HCT116 (cell line): ENCODE data around the gene B3GNT5.

Experiments used
- EGR1 ChIP-seq: IDR thresholded peaks from 2 replicates; pipeline ENCODE4 v1.6.1; 2012; ENCODE audit warnings: low read depth
- EZH2phosphoT487 ChIP-seq: fragments of 200-600 bp; IDR thresholded peaks from 2 replicates; pipeline ENCODE4 v1.6.1; 2018; ENCODE audit warnings: antibody characterized with exemption, borderline replicate concordance
- FOSL1 ChIP-seq: IDR thresholded peaks from 2 replicates; pipeline ENCODE4 v1.6.1; 2012; ENCODE audit warnings: low read depth
- POLR2A ChIP-seq: IDR thresholded peaks from 2 replicates; pipeline ENCODE4 v1.7.0; 2011; ENCODE audit warnings: borderline replicate concordance; ENCODE audit not compliant: insufficient read depth, insufficient read length; ENCODE audit errors: extremely low read depth
- POLR2AphosphoS5 ChIP-seq: IDR thresholded peaks from 2 replicates; pipeline ENCODE4 v1.6.1; 2011; ENCODE audit warnings: mild to moderate bottlenecking, low read depth, low read length, moderate library complexity
- RAD21 ChIP-seq: IDR thresholded peaks from 2 replicates; pipeline ENCODE4 v1.6.1; 2012; ENCODE audit warnings: low read depth, mild to moderate bottlenecking
- SP1 ChIP-seq: IDR thresholded peaks from 2 replicates; pipeline ENCODE4 v1.6.1; 2012; ENCODE audit warnings: low read depth
- SRF ChIP-seq: IDR thresholded peaks from 2 replicates; pipeline ENCODE4 v1.6.1; 2012; ENCODE audit warnings: low read depth
- YY1 ChIP-seq: IDR thresholded peaks from 2 replicates; pipeline ENCODE4 v1.6.1; 2011; ENCODE audit warnings: low read length, low read depth, moderate library complexity, mild to moderate bottlenecking; ENCODE audit not compliant: insufficient replicate concordance; ENCODE audit errors: extremely low read depth
- ZNF274 ChIP-seq: fragments of 200-500 bp; sonication (Bioruptor generic); IDR thresholded peaks from 2 replicates; pipeline ENCODE4 v1.6.1; 2014; ENCODE audit warnings: mild to moderate bottlenecking, low read depth, low read length, inconsistent platforms
- TF ChIP-seq, protein P1 (sequence below): IDR thresholded peaks from 2 replicates; pipeline ENCODE4 v1.6.1; 2011; ENCODE audit warnings: mild to moderate bottlenecking, low read length, moderate library complexity; ENCODE audit not compliant: insufficient replicate concordance; ENCODE audit errors: extremely low read depth
- TF ChIP-seq, protein P2 (sequence below), 3 experiments: fragments of 200-600 bp in 1 of 3; sonication (generic) in 1 of 3; IDR thresholded peaks in 2 of 3; conservative IDR thresholded peaks in 1 of 3; 2 replicates each; pipeline ENCODE4 v1.5.1; 2012 to 2017; ENCODE audit warnings: low read depth in 2 of 3, low read length in 2 of 3, antibody characterized with exemption in 1 of 3, borderline replicate concordance in 1 of 3, control low read depth in 1 of 3, mild to moderate bottlenecking in 1 of 3, mixed read lengths in 1 of 3, mixed run types in 1 of 3, moderate library complexity in 1 of 3; ENCODE audit not compliant: insufficient read depth in 1 of 3

DNA sequence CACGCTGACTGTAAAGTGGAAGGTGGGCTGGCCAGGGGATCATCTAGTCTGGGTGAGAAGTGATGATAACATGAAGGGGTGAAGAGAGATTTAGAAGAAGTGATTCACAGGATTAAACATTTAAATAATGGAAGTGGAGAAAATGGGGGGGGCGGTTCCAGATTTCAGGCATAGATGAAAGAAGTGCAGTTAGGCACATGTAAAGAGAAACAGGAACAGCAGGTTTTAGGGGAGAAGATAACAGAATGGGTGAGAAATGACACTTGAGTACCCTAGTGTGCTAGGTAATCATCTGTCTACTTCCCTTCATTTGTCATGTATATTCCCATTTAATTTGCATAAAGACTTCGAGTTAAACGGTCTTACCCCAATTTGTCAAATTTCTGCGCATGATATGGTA, 15.3 kb downstream of the B3GNT5 start:
- TF ChIP-seq POLR2A (no peak), EGR1 (no peak), FOSL1 (no peak), RAD21 (no peak), SRF (no peak), SP1 (no peak), YY1 (no peak), POLR2AphosphoS5 (no peak), ZNF274 (no peak), EZH2phosphoT487 (no peak)
- TF ChIP-seq, protein P1, sequence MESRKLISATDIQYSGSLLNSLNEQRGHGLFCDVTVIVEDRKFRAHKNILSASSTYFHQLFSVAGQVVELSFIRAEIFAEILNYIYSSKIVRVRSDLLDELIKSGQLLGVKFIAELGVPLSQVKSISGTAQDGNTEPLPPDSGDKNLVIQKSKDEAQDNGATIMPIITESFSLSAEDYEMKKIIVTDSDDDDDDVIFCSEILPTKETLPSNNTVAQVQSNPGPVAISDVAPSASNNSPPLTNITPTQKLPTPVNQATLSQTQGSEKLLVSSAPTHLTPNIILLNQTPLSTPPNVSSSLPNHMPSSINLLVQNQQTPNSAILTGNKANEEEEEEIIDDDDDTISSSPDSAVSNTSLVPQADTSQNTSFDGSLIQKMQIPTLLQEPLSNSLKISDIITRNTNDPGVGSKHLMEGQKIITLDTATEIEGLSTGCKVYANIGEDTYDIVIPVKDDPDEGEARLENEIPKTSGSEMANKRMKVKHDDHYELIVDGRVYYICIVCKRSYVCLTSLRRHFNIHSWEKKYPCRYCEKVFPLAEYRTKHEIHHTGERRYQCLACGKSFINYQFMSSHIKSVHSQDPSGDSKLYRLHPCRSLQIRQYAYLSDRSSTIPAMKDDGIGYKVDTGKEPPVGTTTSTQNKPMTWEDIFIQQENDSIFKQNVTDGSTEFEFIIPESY, result no peak
- TF ChIP-seq, protein P2, sequence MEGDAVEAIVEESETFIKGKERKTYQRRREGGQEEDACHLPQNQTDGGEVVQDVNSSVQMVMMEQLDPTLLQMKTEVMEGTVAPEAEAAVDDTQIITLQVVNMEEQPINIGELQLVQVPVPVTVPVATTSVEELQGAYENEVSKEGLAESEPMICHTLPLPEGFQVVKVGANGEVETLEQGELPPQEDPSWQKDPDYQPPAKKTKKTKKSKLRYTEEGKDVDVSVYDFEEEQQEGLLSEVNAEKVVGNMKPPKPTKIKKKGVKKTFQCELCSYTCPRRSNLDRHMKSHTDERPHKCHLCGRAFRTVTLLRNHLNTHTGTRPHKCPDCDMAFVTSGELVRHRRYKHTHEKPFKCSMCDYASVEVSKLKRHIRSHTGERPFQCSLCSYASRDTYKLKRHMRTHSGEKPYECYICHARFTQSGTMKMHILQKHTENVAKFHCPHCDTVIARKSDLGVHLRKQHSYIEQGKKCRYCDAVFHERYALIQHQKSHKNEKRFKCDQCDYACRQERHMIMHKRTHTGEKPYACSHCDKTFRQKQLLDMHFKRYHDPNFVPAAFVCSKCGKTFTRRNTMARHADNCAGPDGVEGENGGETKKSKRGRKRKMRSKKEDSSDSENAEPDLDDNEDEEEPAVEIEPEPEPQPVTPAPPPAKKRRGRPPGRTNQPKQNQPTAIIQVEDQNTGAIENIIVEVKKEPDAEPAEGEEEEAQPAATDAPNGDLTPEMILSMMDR (IDR thresholded peaks at IDR 0.05 in 2 of 3, conservative IDR thresholded peaks at IDR 0.05 in 1 of 3; ENCODE audit: borderline replicate concordance in 1 of 3, insufficient read depth in 1 of 3, low read depth in 2 of 3, low read length in 2 of 3), result no peak
